Caco-2 (cell line): ENCODE results near the gene CDH11. TPM values are rescaled to one million over a fixed set of nuclear protein-coding genes. Genes with fewer than 3 reads are reported as not detected.

ENCODE experiments used
- BruUV-seq: library from RNA; stranded (reverse); fragments of 400-500 nt; replicated peaks from 2 replicates; lab custom pipeline; 2021; lab: Mats Ljungman, UMichigan
- CTCF ChIA-PET: fragments of 300-600 bp; sonication (Branson Sonifier 250); formaldehyde crosslinking; loops from one replicate; lab custom pipeline; 2022; ENCODE audit warnings: antibody characterized with exemption; lab: Charles Lee
- POLR2A ChIA-PET: fragments of 300-600 bp; sonication (Branson Sonifier 250); formaldehyde crosslinking; loops from one replicate; lab custom pipeline; 2022; ENCODE audit warnings: antibody characterized with exemption; lab: Charles Lee
- DNase-seq, 2 experiments: peaks; one replicate each; pipeline versions ENCODE4 v3.0.0 to v3.0.0-alpha.2; 2020 to 2022
- H3K27me3 ChIP-seq: replicated peaks from 2 replicates; pipeline ENCODE4 v1.6.0; 2011; ENCODE audit warnings: low read length; ENCODE audit not compliant: control insufficient read depth, insufficient read depth
- H3K36me3 ChIP-seq: 2 replicates; pipeline ENCODE4 v1.5.1; 2011; ENCODE audit warnings: low read length; ENCODE audit not compliant: control insufficient read depth, insufficient read depth
- H3K4me1 ChIP-seq: fragments of 250-450 bp; sonication (Bioruptor Pico); 2 replicates; pipeline ENCODE4 v1.5.1; 2020; ENCODE audit warnings: mild to moderate bottlenecking
- H3K4me3 ChIP-seq: 2 replicates; pipeline ENCODE4 v1.5.1; 2011; ENCODE audit warnings: low read depth, mild to moderate bottlenecking, control low read depth, low read length
- H3K9me3 ChIP-seq: fragments of 250-450 bp; sonication (Bioruptor Pico); 2 replicates; pipeline ENCODE4 v1.5.1; 2020; ENCODE audit warnings: mild to moderate bottlenecking, moderate library complexity
- H3K27ac Mint-ChIP-seq: one replicate; pipeline ENCODE4 v1.8.0; 2022; ENCODE audit warnings: mixed read lengths; ENCODE audit not compliant: unreplicated experiment
- H3K27me3 Mint-ChIP-seq: one replicate; pipeline ENCODE4 v1.8.0; 2022; ENCODE audit warnings: mixed read lengths; ENCODE audit not compliant: insufficient read depth, unreplicated experiment
- H3K36me3 Mint-ChIP-seq: one replicate; pipeline ENCODE4 v1.8.0; 2022; ENCODE audit warnings: mild to moderate bottlenecking, mixed read lengths; ENCODE audit not compliant: insufficient read depth, unreplicated experiment
- H3K4me1 Mint-ChIP-seq: one replicate; pipeline ENCODE4 v1.8.0; 2022; ENCODE audit warnings: low read depth, mixed read lengths; ENCODE audit not compliant: unreplicated experiment
- H3K4me3 Mint-ChIP-seq: one replicate; pipeline ENCODE4 v1.8.0; 2022; ENCODE audit warnings: mild to moderate bottlenecking, moderate library complexity, mixed read lengths; ENCODE audit not compliant: unreplicated experiment
- H3K9me3 Mint-ChIP-seq: one replicate; pipeline ENCODE4 v1.8.0; 2022; ENCODE audit warnings: mixed read lengths; ENCODE audit not compliant: unreplicated experiment
- CTCF ChIP-seq, 2 experiments: fragments of 200-600 bp in 1 of 2; IDR thresholded peaks; 1 replicate in 1 of 2; 2 replicates in 1 of 2; pipeline versions ENCODE4 v1.5.1 to v1.8.0; 2011 to 2022; ENCODE audit warnings: antibody characterized with exemption in 1 of 2, control low read depth in 1 of 2, inconsistent platforms in 1 of 2, low read depth in 1 of 2, low read length in 1 of 2, mild to moderate bottlenecking in 1 of 2, moderate library complexity in 1 of 2; ENCODE audit not compliant: insufficient read depth in 1 of 2, severe bottlenecking in 1 of 2, unreplicated experiment in 1 of 2
- intact Hi-C: fragments of 100-400 bp; cut with micrococcal nuclease; formaldehyde crosslinking; loops from one replicate; pipeline ENCODE4 v1.10.0; 2022; ENCODE audit not compliant: unreplicated experiment
- total RNA-seq: library from RNA; stranded (reverse); gene quantifications from 2 replicates; pipeline ENCODE4 v1.2.3, GENCODE V29; 2022

The CDH11 gene
- total RNA-seq, 1 experiment from 2014 or later = not detected

GRCh38 chr16:65070831-65071432 is 50.9 kb downstream of the CDH11 start:
- Histone ChIP-seq H3K9me3 (no peaks in the 10 kb centered on the region), H3K36me3 (no peaks in the 10 kb centered on the region), H3K4me3 (no peak overlapping the region), H3K4me1 (peaks cover 11% of the 10 kb centered on the region), H3K27me3 (no peaks in the 10 kb centered on the region)
- H3K9me3 Mint-ChIP-seq = no peaks in the 10 kb centered on the region
- no peak overlapping the region for H3K4me3 Mint-ChIP-seq
- H3K27me3 Mint-ChIP-seq = peaks cover 16% of the 10 kb centered on the region
- intact Hi-C loops = no loop called here
- H3K4me1 Mint-ChIP-seq = no peaks in the 10 kb centered on the region
- CTCF ChIA-PET = no interaction called here
- POLR2A ChIA-PET = no interaction called here
- no peak overlapping the region for H3K27ac Mint-ChIP-seq
- no peak for TF ChIP-seq CTCF (IDR thresholded peaks at IDR 0.05; ENCODE audit: insufficient read depth in 1 of 2, low read depth in 1 of 2, low read length in 1 of 2, severe bottlenecking in 1 of 2, unreplicated experiment in 1 of 2)
- peaks cover 6% of the 10 kb centered on the region for H3K36me3 Mint-ChIP-seq
- peak; percentile 63 to 89 for DNase-seq
- no TSS peak for BruUV-seq

- no peak for DNase-seq
- CTCF ChIA-PET = no interaction called here
- POLR2A ChIA-PET = no interaction called here
- no TSS peak for BruUV-seq
- intact Hi-C loops = no loop called here
- peaks cover 6% of the 10 kb centered on the region for H3K36me3 Mint-ChIP-seq
- H3K9me3 Mint-ChIP-seq = no peaks in the 10 kb centered on the region
- Histone ChIP-seq H3K27me3 (no peaks in the 10 kb centered on the region), H3K4me1 (peaks cover 11% of the 10 kb centered on the region), H3K36me3 (no peaks in the 10 kb centered on the region), H3K9me3 (no peaks in the 10 kb centered on the region), H3K4me3 (no peak overlapping the region)
- H3K4me1 Mint-ChIP-seq = no peaks in the 10 kb centered on the region
- peaks cover 17% of the 10 kb centered on the region for H3K27me3 Mint-ChIP-seq
- H3K27ac Mint-ChIP-seq = no peak overlapping the region
- no peak overlapping the region for H3K4me3 Mint-ChIP-seq
- no peak for TF ChIP-seq CTCF (IDR thresholded peaks at IDR 0.05; ENCODE audit: insufficient read depth in 1 of 2, low read depth in 1 of 2, low read length in 1 of 2, severe bottlenecking in 1 of 2, unreplicated experiment in 1 of 2)
These were observed 52.1 kb downstream of the CDH11 start for GRCh38 chr16:65069766-65070165.

GRCh38 chr16:65069065-65069464 is 52.8 kb downstream of the CDH11 start:
- intact Hi-C loops = no loop called here
- BruUV-seq = no TSS peak
- POLR2A ChIA-PET = no interaction called here
- H3K27me3 ChIP-seq = no peaks in the 10 kb centered on the region
- Mint-ChIP-seq H3K36me3 (peaks cover 6% of the 10 kb centered on the region), H3K27me3 (peaks cover 19% of the 10 kb centered on the region), H3K4me1 (no peaks in the 10 kb centered on the region), H3K27ac (no peak overlapping the region), H3K9me3 (no peaks in the 10 kb centered on the region), H3K4me3 (no peak overlapping the region)
- no peaks in the 10 kb centered on the region for H3K36me3 ChIP-seq
- CTCF ChIA-PET = no interaction called here
- TF ChIP-seq CTCF (IDR thresholded peaks at IDR 0.05; ENCODE audit: insufficient read depth in 1 of 2, low read depth in 1 of 2, low read length in 1 of 2, severe bottlenecking in 1 of 2, unreplicated experiment in 1 of 2) = no peak
- H3K4me1 ChIP-seq = peaks cover 11% of the 10 kb centered on the region
- H3K4me3 ChIP-seq = no peak overlapping the region
- DNase-seq = no peak
- H3K9me3 ChIP-seq = no peaks in the 10 kb centered on the region
